ENCODE data around the gene TMEM30A.

The TMEM30A gene

GRCh38 chr6:75291744-75292143 is 7.2 kb upstream of the TMEM30A start:
- DNase-seq (ENCODE audit: low read depth in 2 of 2) = no peak

GRCh38 chr6:75291331-75291730 is 6.7 kb upstream of the TMEM30A start:
- DNase-seq (ENCODE audit: low read depth in 2 of 2) = no peak

- no peak for DNase-seq (ENCODE audit: low read depth in 2 of 2)
Observed at GRCh38 chr6:75290136-75290945, 5.7 kb upstream of the TMEM30A start.

GRCh38 chr6:75288023-75288422 is 3.4 kb upstream of the TMEM30A start:
- DNase-seq (ENCODE audit: low read depth in 2 of 2) = no peak

- DNase-seq (ENCODE audit: low read depth in 2 of 2) = no peak
Observed at GRCh38 chr6:75287424-75287823, 2.8 kb upstream of the TMEM30A start.

GRCh38 chr6:75286955-75287354 is 2.4 kb upstream of the TMEM30A start:
- no peak for DNase-seq (ENCODE audit: low read depth in 2 of 2)

GRCh38 chr6:75285283-75285639 is 669 bp upstream of the TMEM30A start:
- DNase-seq (ENCODE audit: low read depth in 2 of 2) = no peak

GRCh38 chr6:75283907-75284631 is 523 bp downstream of the TMEM30A start:
- peak in 1 of 2 donors; percentile 2 for DNase-seq (ENCODE audit: low read depth in 2 of 2)

- DNase-seq (ENCODE audit: low read depth in 2 of 2) = no peak
Observed at GRCh38 chr6:75282706-75283105, 1.9 kb downstream of the TMEM30A start.

GRCh38 chr6:75281653-75282052 is 2.9 kb downstream of the TMEM30A start:
- no peak for DNase-seq (ENCODE audit: low read depth in 2 of 2)

- DNase-seq (ENCODE audit: low read depth in 2 of 2) = no peak
Observed at GRCh38 chr6:75280131-75280855, 4.3 kb downstream of the TMEM30A start.

- no peak for DNase-seq (ENCODE audit: low read depth in 2 of 2)
Observed at GRCh38 chr6:75279418-75279817, 5.2 kb downstream of the TMEM30A start.

GRCh38 chr6:75278474-75279077 is 6.0 kb downstream of the TMEM30A start:
- DNase-seq (ENCODE audit: low read depth in 2 of 2) = no peak

GRCh38 chr6:75275067-75275466 is 9.5 kb downstream of the TMEM30A start:
- no peak for DNase-seq (ENCODE audit: low read depth in 2 of 2)

GRCh38 chr6:75273009-75273408 is 11.6 kb downstream of the TMEM30A start:
- DNase-seq (ENCODE audit: low read depth in 2 of 2) = no peak

- DNase-seq (ENCODE audit: low read depth in 2 of 2) = no peak
Observed at GRCh38 chr6:75272145-75272840, 12.3 kb downstream of the TMEM30A start.

- DNase-seq (ENCODE audit: low read depth in 2 of 2) = no peak
Observed at GRCh38 chr6:75268988-75269354, 15.6 kb downstream of the TMEM30A start.

GRCh38 chr6:75268121-75268987 is 16.2 kb downstream of the TMEM30A start:
- DNase-seq (ENCODE audit: low read depth in 2 of 2) = no peak

GRCh38 chr6:75267461-75267860 is 17.1 kb downstream of the TMEM30A start:
- DNase-seq (ENCODE audit: low read depth in 2 of 2) = no peak

GRCh38 chr6:75266716-75267291 is 17.8 kb downstream of the TMEM30A start:
- no peak for DNase-seq (ENCODE audit: low read depth in 2 of 2)

Measured in stimulated activated CD8-positive, alpha-beta memory T cell treated with anti-CD3 and anti-CD28 coated beads, Interleukin-2, amount 100 ng/mL, for 48 hours (primary cell).